Measurements from ENCODE around the gene DESI2.
"Not testable (repeated sequence)": the region's sequence is repeated elsewhere in the genome, so short reads cannot be mapped to it uniquely, and the experiment has no call there.

DESI2 gene

DNA sequence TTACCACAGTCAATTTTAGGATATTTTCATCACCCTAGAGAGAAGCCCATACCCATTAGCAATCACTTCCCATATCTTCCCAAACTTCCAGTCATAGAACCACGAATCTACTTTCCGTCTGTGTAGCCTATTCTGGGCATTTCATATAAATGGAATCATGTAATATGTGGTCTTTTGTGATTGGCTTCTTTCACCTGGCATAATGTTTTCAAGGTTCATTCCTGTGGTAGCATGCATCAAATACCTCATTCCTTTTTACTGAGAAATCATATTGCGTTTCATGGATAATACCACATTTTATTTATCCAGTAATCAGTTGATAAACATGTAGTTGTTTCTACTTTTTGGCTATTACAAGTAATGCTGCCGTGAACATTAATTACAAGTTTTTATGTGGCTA is 21.5 kb downstream of the DESI2 start:
- Histone ChIP-seq H3K27me3 (no peaks in the 10 kb centered on the region), H3K27ac (no peak overlapping the region), H3K9me3 (no peaks in the 10 kb centered on the region), H3K4me1 (ENCODE audit: control insufficient read depth in 1 of 2, insufficient read depth in 1 of 2, low read depth in 1 of 2, low read length in 1 of 2) (no peaks in the 10 kb centered on the region), H3K4me3 (ENCODE audit: low read depth in 1 of 2, low read length in 1 of 2) (no peak overlapping the region), H3K36me3 (no peaks in the 10 kb centered on the region)
- no peak for TF ChIP-seq CTCF (IDR thresholded peaks at IDR 0.05)

GRCh38 chr1:244675167-244675566 is 22.2 kb downstream of the DESI2 start:
- Histone ChIP-seq H3K27ac (no peak overlapping the region), H3K9me3 (no peaks in the 10 kb centered on the region), H3K36me3 (no peaks in the 10 kb centered on the region), H3K4me1 (ENCODE audit: control insufficient read depth in 1 of 2, insufficient read depth in 1 of 2, low read depth in 1 of 2, low read length in 1 of 2) (no peaks in the 10 kb centered on the region), H3K27me3 (no peaks in the 10 kb centered on the region), H3K4me3 (ENCODE audit: low read depth in 1 of 2, low read length in 1 of 2) (no peak overlapping the region)
- no peak for TF ChIP-seq CTCF (IDR thresholded peaks at IDR 0.05)

- H3K9me3 ChIP-seq: no peaks in the 10 kb centered on the region
- H3K36me3 ChIP-seq: no peaks in the 10 kb centered on the region
- no peak overlapping the region for H3K4me3 ChIP-seq (ENCODE audit: low read depth in 1 of 2, low read length in 1 of 2)
- H3K4me1 ChIP-seq (ENCODE audit: control insufficient read depth in 1 of 2, insufficient read depth in 1 of 2, low read depth in 1 of 2, low read length in 1 of 2): no peaks in the 10 kb centered on the region
- H3K27me3 ChIP-seq: no peaks in the 10 kb centered on the region
- no peak overlapping the region for H3K27ac ChIP-seq
- no peak for TF ChIP-seq CTCF (IDR thresholded peaks at IDR 0.05)
These were observed 25.8 kb downstream of the DESI2 start for GRCh38 chr1:244678697-244679096.

GRCh38 chr1:244680667-244681066 is 27.7 kb downstream of the DESI2 start:
- no peak overlapping the region for H3K4me3 ChIP-seq (ENCODE audit: low read depth in 1 of 2, low read length in 1 of 2)
- no peak overlapping the region for H3K27ac ChIP-seq
- H3K27me3 ChIP-seq: no peaks in the 10 kb centered on the region
- no peaks in the 10 kb centered on the region for H3K4me1 ChIP-seq (ENCODE audit: control insufficient read depth in 1 of 2, insufficient read depth in 1 of 2, low read depth in 1 of 2, low read length in 1 of 2)
- no peaks in the 10 kb centered on the region for H3K9me3 ChIP-seq
- H3K36me3 ChIP-seq: no peaks in the 10 kb centered on the region
- TF ChIP-seq CTCF (IDR thresholded peaks at IDR 0.05): no peak

- H3K36me3 ChIP-seq; H3K27me3 ChIP-seq; H3K27ac ChIP-seq; H3K4me3 ChIP-seq (ENCODE audit: low read depth in 1 of 2, low read length in 1 of 2); H3K4me1 ChIP-seq (ENCODE audit: control insufficient read depth in 1 of 2, insufficient read depth in 1 of 2, low read depth in 1 of 2, low read length in 1 of 2); H3K9me3 ChIP-seq: not testable (repeated sequence)
These were observed 29.2 kb downstream of the DESI2 start for GRCh38 chr1:244682087-244682486.

GRCh38 chr1:244695937-244696336 is 43.0 kb downstream of the DESI2 start:
- H3K4me3 ChIP-seq (ENCODE audit: low read depth in 1 of 2, low read length in 1 of 2): no peak overlapping the region
- H3K27me3 ChIP-seq: no peaks in the 10 kb centered on the region
- no peak overlapping the region for H3K27ac ChIP-seq
- H3K4me1 ChIP-seq (ENCODE audit: control insufficient read depth in 1 of 2, insufficient read depth in 1 of 2, low read depth in 1 of 2, low read length in 1 of 2): no peaks in the 10 kb centered on the region
- no peak for TF ChIP-seq CTCF (IDR thresholded peaks at IDR 0.05)
- H3K9me3 ChIP-seq: no peaks in the 10 kb centered on the region
- H3K36me3 ChIP-seq: peaks cover 79% of the 10 kb centered on the region
